H1 (cell line): ENCODE data around the gene HACD2. TPM values are rescaled to one million over a fixed set of nuclear protein-coding genes. Genes with fewer than 3 reads are reported as not detected.

Source experiments
- CTCF ChIA-PET: fragments of 300-600 bp; sonication (Branson Sonifier 250); formaldehyde crosslinking; loops from one replicate; lab custom pipeline; 2021; ENCODE audit not compliant: partially characterized antibody; lab: Charles Lee
- POLR2A ChIA-PET: fragments of 300-600 bp; sonication (Branson Sonifier 250); formaldehyde crosslinking; loops from one replicate; lab custom pipeline; 2021; ENCODE audit warnings: inconsistent platforms; ENCODE audit not compliant: partially characterized antibody; lab: Charles Lee
- DNase-seq, 2 experiments: peaks; one replicate each; pipeline versions ENCODE4 v3.0.0 to v3.0.0-alpha.2; 2010 to 2022; ENCODE audit warnings: low spot score in 2 of 2, low read depth in 1 of 2, mixed read lengths in 1 of 2
- FAIRE-seq: peaks from 2 replicates; lab custom pipeline; 2011; peaks lifted over from hg19 to GRCh38; lab: Jason Lieb, UNC
- H2AFZ ChIP-seq: 2 replicates; pipeline ENCODE4 v1.8.1; 2012; ENCODE audit warnings: low read length, inconsistent platforms
- H2AK5ac ChIP-seq: 2 replicates; pipeline ENCODE4 v1.6.1; 2013; ENCODE audit warnings: low read depth, low read length
- H2BK120ac ChIP-seq: replicated peaks from 2 replicates; pipeline ENCODE3; 2013; ENCODE audit warnings: low read depth, low read length, inconsistent platforms
- H2BK12ac ChIP-seq: 2 replicates; pipeline ENCODE4 v1.6.1; 2013; ENCODE audit warnings: low read depth, low read length
- H2BK15ac ChIP-seq: 2 replicates; pipeline ENCODE4 v1.6.1; 2013; ENCODE audit warnings: low read length
- H2BK20ac ChIP-seq: 2 replicates; pipeline ENCODE4 v1.6.1; 2013; ENCODE audit warnings: low read length
- H2BK5ac ChIP-seq: 2 replicates; pipeline ENCODE4 v1.6.1; 2013; ENCODE audit warnings: low read depth, low read length
- H3K14ac ChIP-seq: 2 replicates; pipeline ENCODE4 v1.6.1; 2013; ENCODE audit warnings: inconsistent platforms; ENCODE audit not compliant: insufficient read length
- H3K18ac ChIP-seq: 2 replicates; pipeline ENCODE4 v1.6.1; 2013; ENCODE audit warnings: low read length; ENCODE audit errors: extremely low read depth
- H3K23ac ChIP-seq: 2 replicates; pipeline ENCODE4 v1.6.1; 2013; ENCODE audit warnings: inconsistent platforms; ENCODE audit not compliant: insufficient read length
- H3K23me2 ChIP-seq: 2 replicates; pipeline ENCODE4 v1.6.1; 2013; ENCODE audit warnings: low read depth, low read length
- H3K27ac ChIP-seq: 2 replicates; pipeline ENCODE4 v1.6.1; 2011; ENCODE audit warnings: low read depth, low read length, inconsistent platforms
- H3K27me3 ChIP-seq, 4 experiments: replicated peaks in 1 of 4; 1 replicate in 1 of 4; 2 replicates in 3 of 4; pipeline versions ENCODE4 v1.6.1 to v1.8.1; 2011 to 2013; ENCODE audit warnings: low read length in 3 of 4, mild to moderate bottlenecking in 3 of 4, inconsistent platforms in 2 of 4, mixed read lengths in 2 of 4, moderate library complexity in 1 of 4; ENCODE audit not compliant: control insufficient read depth in 3 of 4, insufficient read depth in 3 of 4; ENCODE audit errors: extremely low read depth in 1 of 4
- H3K36me3 ChIP-seq, 4 experiments: 2 replicates each; pipeline versions ENCODE4 v1.6.1 to v1.8.1; 2011 to 2013; ENCODE audit warnings: mild to moderate bottlenecking in 4 of 4, low read length in 3 of 4, moderate library complexity in 2 of 4, control low read depth in 1 of 4, inconsistent platforms in 1 of 4; ENCODE audit not compliant: insufficient read depth in 4 of 4, control insufficient read depth in 2 of 4
- H3K4ac ChIP-seq: replicated peaks from 2 replicates; pipeline ENCODE3; 2013; ENCODE audit warnings: low read length, low read depth, mixed read lengths, inconsistent platforms; ENCODE audit not compliant: insufficient read length
- H3K4me1 ChIP-seq, 4 experiments: replicated peaks in 1 of 4; 1 replicate in 1 of 4; 2 replicates in 3 of 4; pipeline versions ENCODE4 v1.6.1 to v1.8.1; 2011 to 2013; ENCODE audit warnings: low read length in 3 of 4, inconsistent platforms in 2 of 4, mixed read lengths in 1 of 4; ENCODE audit not compliant: insufficient read depth in 4 of 4, control insufficient read depth in 3 of 4
- H3K4me2 ChIP-seq, 2 experiments: 2 replicates each; pipeline versions ENCODE4 v1.6.1 to v1.8.1; 2011 to 2013; ENCODE audit warnings: low read depth in 2 of 2, low read length in 2 of 2, control low read depth in 1 of 2, inconsistent platforms in 1 of 2, mild to moderate bottlenecking in 1 of 2; ENCODE audit not compliant: insufficient read depth in 1 of 2
- H3K4me3 ChIP-seq, 4 experiments: fragments of 200-600, 300-600 bp in 1 of 4; sonication (generic), shearing (Covaris generic), sonication (Bioruptor Twin) in 1 of 4; 2 replicates each; pipeline versions ENCODE4 v1.5.1 to v1.8.1; 2011 to 2016; ENCODE audit warnings: low read length in 4 of 4, low read depth in 3 of 4, control low read depth in 2 of 4, inconsistent platforms in 2 of 4, mild to moderate bottlenecking in 2 of 4, mixed read lengths in 1 of 4, moderate library complexity in 1 of 4; ENCODE audit not compliant: insufficient read depth in 2 of 4; ENCODE audit errors: extremely low read depth in 1 of 4
- H3K56ac ChIP-seq: replicated peaks from 2 replicates; pipeline ENCODE3; 2013; ENCODE audit warnings: low read depth, mild to moderate bottlenecking, mixed read lengths, low read length, inconsistent platforms; ENCODE audit not compliant: insufficient read length
- H3K79me1 ChIP-seq: 2 replicates; pipeline ENCODE4 v1.6.1; 2013; ENCODE audit warnings: low read depth, low read length, control low read depth
- H3K79me2 ChIP-seq, 2 experiments: 2 replicates each; pipeline versions ENCODE4 v1.6.1 to v1.8.1; 2012 to 2013; ENCODE audit warnings: low read length in 2 of 2, mild to moderate bottlenecking in 2 of 2, inconsistent platforms in 1 of 2; ENCODE audit not compliant: insufficient read depth in 2 of 2, control insufficient read depth in 1 of 2
- H3K9ac ChIP-seq, 4 experiments: replicated peaks in 1 of 4; 1 replicate in 1 of 4; 2 replicates in 3 of 4; pipeline versions ENCODE4 v1.6.1 to v1.8.1; 2011 to 2013; ENCODE audit warnings: low read depth in 3 of 4, low read length in 3 of 4, control low read depth in 2 of 4, mild to moderate bottlenecking in 2 of 4, moderate library complexity in 2 of 4, inconsistent platforms in 1 of 4; ENCODE audit errors: extremely low read depth in 1 of 4
- H3K9me3 ChIP-seq, 2 experiments: 2 replicates each; pipeline versions ENCODE4 v1.6.1 to v1.8.1; 2012 to 2013; ENCODE audit warnings: mild to moderate bottlenecking in 2 of 2, moderate library complexity in 2 of 2, control low read depth in 1 of 2, inconsistent platforms in 1 of 2, low read depth in 1 of 2, low read length in 1 of 2, mixed read lengths in 1 of 2; ENCODE audit not compliant: insufficient read depth in 2 of 2
- H4K20me1 ChIP-seq, 2 experiments: replicated peaks in 1 of 2; 2 replicates each; pipeline versions ENCODE3 to v1.8.1; 2011 to 2013; ENCODE audit warnings: inconsistent platforms in 2 of 2, low read length in 2 of 2, mild to moderate bottlenecking in 1 of 2; ENCODE audit not compliant: insufficient read depth in 2 of 2, control insufficient read depth in 1 of 2
- H4K5ac ChIP-seq: 2 replicates; pipeline ENCODE4 v1.6.1; 2013; ENCODE audit warnings: low read length, low read depth, mixed read lengths, inconsistent platforms; ENCODE audit not compliant: insufficient read length
- H4K8ac ChIP-seq: 2 replicates; pipeline ENCODE4 v1.8.0; 2013; ENCODE audit warnings: mild to moderate bottlenecking, moderate library complexity, low read length, inconsistent platforms; ENCODE audit not compliant: insufficient read depth; ENCODE audit errors: extremely low read depth
- H4K91ac ChIP-seq: replicated peaks from 2 replicates; pipeline ENCODE3; 2013; ENCODE audit warnings: low read length, mixed read lengths, inconsistent platforms; ENCODE audit not compliant: insufficient read length
- EGR1 ChIP-seq: IDR thresholded peaks from 2 replicates; pipeline ENCODE4 v1.6.1; 2011; ENCODE audit warnings: low read depth, low read length, borderline replicate concordance
- GTF2F1 ChIP-seq: IDR thresholded peaks from 2 replicates; pipeline ENCODE4 v1.6.1; 2012; ENCODE audit warnings: low read depth, low read length, improper control_type of control experiment, borderline replicate concordance
- polyA plus RNA-seq, 7 experiments: library from polyadenylated mRNA; depleted of rRNA in 3 of 7; stranded (reverse) in 5 of 7; unstranded in 2 of 7; fragments of >200 nt in 5 of 7; fragments of 200-250 nt in 2 of 7; gene quantifications; 1 replicate in 5 of 7; 2 replicates in 1 of 7; 4 replicates in 1 of 7; pipeline versions ENCODE4 v1.2.1 to v1.2.3, GENCODE V29; 2011 to 2013; ENCODE audit warnings: missing spikeins in 2 of 7, mixed read lengths in 2 of 7
- total RNA-seq: library from RNA; stranded (reverse); fragmentation: NEBNext Ultra II Directional; extraction: Animal tissue kit (Norgen Biotek cat#: 25700); gene quantifications from 2 replicates; pipeline ENCODE4 v1.2.1, GENCODE V29; 2021
- TF ChIP-seq, protein P1 (sequence below): IDR thresholded peaks from 2 replicates; pipeline ENCODE4 v1.6.1; 2012; ENCODE audit warnings: low read length, inconsistent platforms
- TF ChIP-seq, protein P2 (sequence below), 3 experiments: IDR thresholded peaks; 1 replicate in 2 of 3; 2 replicates in 1 of 3; pipeline versions ENCODE4 v1.5.1 to v1.6.1; 2011; ENCODE audit warnings: low read length in 3 of 3, mild to moderate bottlenecking in 3 of 3, inconsistent platforms in 2 of 3, low read depth in 1 of 3, moderate library complexity in 1 of 3; ENCODE audit not compliant: insufficient read depth in 1 of 3; ENCODE audit errors: control extremely low read depth in 1 of 3

HACD2 gene
- total and polyA plus RNA-seq, 2 of the 8 experiments (the other 6 are each of a cell fraction or from before 2014, with no cell fraction given): 24.9 to 31.2 TPM

DNA sequence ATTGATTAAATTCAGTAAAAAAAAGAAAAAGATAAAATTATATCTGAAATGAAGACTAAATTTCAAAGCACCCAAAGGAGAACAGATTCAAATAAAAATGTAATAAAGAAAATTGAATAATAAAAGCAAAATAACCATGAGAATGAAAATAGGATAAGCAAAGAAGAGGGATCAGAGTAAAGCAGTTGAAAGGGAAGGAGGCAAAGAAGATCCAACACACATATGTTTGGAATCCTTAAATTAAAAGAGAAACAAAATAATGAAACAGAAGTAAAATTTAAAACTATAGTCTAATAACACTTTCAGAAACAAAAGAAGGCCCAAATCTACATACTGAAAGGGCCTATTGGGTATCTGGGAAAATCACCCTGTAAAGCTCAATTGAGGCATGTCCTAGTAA, 32.1 kb downstream of the HACD2 start:
- H4K5ac ChIP-seq: no peak overlapping the region
- peaks cover 0 to 4% (median 0%) of the 10 kb centered on the region in 4 experiments; a peak in 3 of 8 replicates for H3K36me3 ChIP-seq
- no peaks in the 10 kb centered on the region for H3K4me1 ChIP-seq
- H3K27ac ChIP-seq: no peak overlapping the region
- no peak overlapping the region for H2BK20ac ChIP-seq
- no peak overlapping the region for H3K4me3 ChIP-seq
- H3K79me2 ChIP-seq: no peaks in the 10 kb centered on the region
- H3K4ac ChIP-seq: no peak overlapping the region
- no peak overlapping the region for H2BK15ac ChIP-seq
- TF ChIP-seq, protein P1, sequence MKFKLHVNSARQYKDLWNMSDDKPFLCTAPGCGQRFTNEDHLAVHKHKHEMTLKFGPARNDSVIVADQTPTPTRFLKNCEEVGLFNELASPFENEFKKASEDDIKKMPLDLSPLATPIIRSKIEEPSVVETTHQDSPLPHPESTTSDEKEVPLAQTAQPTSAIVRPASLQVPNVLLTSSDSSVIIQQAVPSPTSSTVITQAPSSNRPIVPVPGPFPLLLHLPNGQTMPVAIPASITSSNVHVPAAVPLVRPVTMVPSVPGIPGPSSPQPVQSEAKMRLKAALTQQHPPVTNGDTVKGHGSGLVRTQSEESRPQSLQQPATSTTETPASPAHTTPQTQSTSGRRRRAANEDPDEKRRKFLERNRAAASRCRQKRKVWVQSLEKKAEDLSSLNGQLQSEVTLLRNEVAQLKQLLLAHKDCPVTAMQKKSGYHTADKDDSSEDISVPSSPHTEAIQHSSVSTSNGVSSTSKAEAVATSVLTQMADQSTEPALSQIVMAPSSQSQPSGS: no peak
- TF ChIP-seq GTF2F1 (no peak), EGR1 (no peak)
- TF ChIP-seq, protein P2, sequence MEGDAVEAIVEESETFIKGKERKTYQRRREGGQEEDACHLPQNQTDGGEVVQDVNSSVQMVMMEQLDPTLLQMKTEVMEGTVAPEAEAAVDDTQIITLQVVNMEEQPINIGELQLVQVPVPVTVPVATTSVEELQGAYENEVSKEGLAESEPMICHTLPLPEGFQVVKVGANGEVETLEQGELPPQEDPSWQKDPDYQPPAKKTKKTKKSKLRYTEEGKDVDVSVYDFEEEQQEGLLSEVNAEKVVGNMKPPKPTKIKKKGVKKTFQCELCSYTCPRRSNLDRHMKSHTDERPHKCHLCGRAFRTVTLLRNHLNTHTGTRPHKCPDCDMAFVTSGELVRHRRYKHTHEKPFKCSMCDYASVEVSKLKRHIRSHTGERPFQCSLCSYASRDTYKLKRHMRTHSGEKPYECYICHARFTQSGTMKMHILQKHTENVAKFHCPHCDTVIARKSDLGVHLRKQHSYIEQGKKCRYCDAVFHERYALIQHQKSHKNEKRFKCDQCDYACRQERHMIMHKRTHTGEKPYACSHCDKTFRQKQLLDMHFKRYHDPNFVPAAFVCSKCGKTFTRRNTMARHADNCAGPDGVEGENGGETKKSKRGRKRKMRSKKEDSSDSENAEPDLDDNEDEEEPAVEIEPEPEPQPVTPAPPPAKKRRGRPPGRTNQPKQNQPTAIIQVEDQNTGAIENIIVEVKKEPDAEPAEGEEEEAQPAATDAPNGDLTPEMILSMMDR (IDR thresholded peaks at IDR 0.05; ENCODE audit: control extremely low read depth in 1 of 3, insufficient read depth in 1 of 3, low read depth in 1 of 3, low read length in 3 of 3): no peak
- ChIA-PET POLR2A (interaction anchor here (0.6 to 1.8 kb wide), 2 partner anchors 8 to 315 kb away, joined by 3 to 6 read pairs; no protein-coding TSS in a partner anchor), CTCF (interaction anchor here (0.8 to 2.3 kb wide), 10 partner anchors 8 to 224 kb away, joined by 3 to 17 read pairs (median 4); no protein-coding TSS in a partner anchor)
- H2BK12ac ChIP-seq: no peak overlapping the region
- H2BK120ac ChIP-seq: no peak overlapping the region
- H3K18ac ChIP-seq: no peak overlapping the region
- no peak overlapping the region for H3K23ac ChIP-seq
- no peaks in the 10 kb centered on the region for H4K20me1 ChIP-seq
- H3K9me3 ChIP-seq: peaks cover 10 to 20% of the 10 kb centered on the region in 2 experiments; a peak in 3 of 4 replicates
- no peak overlapping the region for H2BK5ac ChIP-seq
- H2AK5ac ChIP-seq: no peak overlapping the region
- no peak overlapping the region for H4K8ac ChIP-seq
- no peak overlapping the region for H3K4me2 ChIP-seq
- H3K23me2 ChIP-seq: no peaks in the 10 kb centered on the region
- no peak overlapping the region for H3K56ac ChIP-seq
- H3K14ac ChIP-seq: no peak overlapping the region
- no peaks in the 10 kb centered on the region for H3K27me3 ChIP-seq
- no peak overlapping the region for H2AFZ ChIP-seq
- no peak overlapping the region for H3K9ac ChIP-seq
- no peak for DNase-seq
- H3K79me1 ChIP-seq: no peaks in the 10 kb centered on the region
- H4K91ac ChIP-seq: no peak overlapping the region
- FAIRE-seq: no peak
